HL-60 (cell line): Measurements from ENCODE around the gene TPK1.

Source experiments
- DNase-seq, 2 experiments: peaks; one replicate each; pipeline ENCODE4 v3.0.0-alpha.2; 2010 to 2020; ENCODE audit warnings: low read depth in 1 of 2, low spot score in 1 of 2
- H3K27ac ChIP-seq: fragments of 250-450 bp; sonication (Bioruptor Pico); replicated peaks from 2 replicates; pipeline ENCODE4 v1.5.1; 2020; ENCODE audit warnings: mild to moderate bottlenecking, moderate library complexity
- H3K27me3 ChIP-seq: fragments of 250-450 bp; sonication (Bioruptor Pico); 2 replicates; pipeline ENCODE4 v1.5.1; 2021; ENCODE audit warnings: mild to moderate bottlenecking, moderate library complexity; ENCODE audit not compliant: insufficient read depth, poor library complexity, severe bottlenecking
- H3K4me3 ChIP-seq: replicated peaks from 2 replicates; pipeline ENCODE4 v1.5.1; 2011; ENCODE audit warnings: mild to moderate bottlenecking, control low read depth, low read length; ENCODE audit not compliant: insufficient read depth
- CTCF ChIP-seq: IDR thresholded peaks from one replicate; pipeline ENCODE4 v1.5.1; 2011; ENCODE audit warnings: low read length, control low read depth, inconsistent platforms; ENCODE audit not compliant: insufficient read depth
- GABPA ChIP-seq: IDR thresholded peaks from 2 replicates; pipeline ENCODE4 v1.6.1; 2012; ENCODE audit warnings: low read depth
- POLR2AphosphoS5 ChIP-seq: IDR thresholded peaks from 2 replicates; pipeline ENCODE4 v1.6.1; 2012; ENCODE audit warnings: low read depth
- REST ChIP-seq: IDR thresholded peaks from 2 replicates; pipeline ENCODE4 v1.6.1; 2012; ENCODE audit warnings: low read depth; ENCODE audit not compliant: insufficient replicate concordance
- SPI1 ChIP-seq: IDR thresholded peaks from 2 replicates; pipeline ENCODE4 v1.6.1; 2012; ENCODE audit warnings: low read depth, mild to moderate bottlenecking, borderline replicate concordance

The TPK1 gene

GRCh38 chr7:144691240-144691639 is 144.6 kb downstream of the TPK1 start:
- H3K4me3 ChIP-seq = no peak overlapping the region
- DNase-seq = no peak
- no peak overlapping the region for H3K27ac ChIP-seq
- no peaks in the 10 kb centered on the region for H3K27me3 ChIP-seq
- TF ChIP-seq CTCF = no peak
- no peak for TF ChIP-seq SPI1
- TF ChIP-seq POLR2AphosphoS5 = no peak
- no peak for TF ChIP-seq GABPA
- no peak for TF ChIP-seq REST

DNA sequence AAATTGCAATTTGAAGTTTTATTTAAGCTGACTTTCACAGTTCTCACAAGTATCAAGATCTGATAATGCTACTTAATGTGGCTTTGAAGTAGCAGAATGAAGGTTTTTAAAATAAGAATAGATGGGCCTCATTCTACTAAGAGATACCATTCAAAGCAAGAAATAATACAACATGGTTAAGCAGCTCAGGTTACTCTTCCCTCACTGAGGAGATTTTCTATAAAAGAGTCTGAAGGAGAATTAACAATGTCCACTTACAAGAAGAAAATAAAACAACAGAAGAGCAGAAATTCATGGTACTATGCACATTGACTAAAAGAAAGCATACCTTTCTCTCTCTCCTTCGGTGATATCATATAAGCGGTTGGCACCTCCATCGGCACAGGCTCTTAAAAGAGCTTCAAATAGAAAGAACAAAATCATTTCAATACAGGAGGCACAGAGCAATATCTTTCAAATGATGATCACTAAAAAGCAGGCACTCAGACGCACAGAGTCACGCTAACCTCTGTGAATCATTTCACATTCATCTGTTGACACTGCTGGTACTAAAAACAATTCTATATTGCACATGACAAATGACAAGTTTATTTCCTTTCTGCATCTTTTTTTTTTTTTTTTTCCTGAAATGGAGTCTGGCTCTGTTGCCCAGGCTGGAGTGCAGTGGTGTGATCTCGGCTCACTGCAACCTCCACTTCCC is 153.1 kb downstream of the TPK1 start:
- no peak for TF ChIP-seq SPI1
- no peak for TF ChIP-seq POLR2AphosphoS5
- no peak for TF ChIP-seq REST
- no peak for TF ChIP-seq GABPA
- TF ChIP-seq CTCF = no peak
- Histone ChIP-seq H3K4me3 (no peak overlapping the region), H3K27me3 (no peaks in the 10 kb centered on the region), H3K27ac (no peak overlapping the region)
- no peak for DNase-seq

GRCh38 chr7:144676492-144676891 is 159.4 kb downstream of the TPK1 start:
- no peak for TF ChIP-seq GABPA
- TF ChIP-seq SPI1 = no peak
- TF ChIP-seq POLR2AphosphoS5 = no peak
- TF ChIP-seq CTCF = no peak
- no peak for TF ChIP-seq REST
- H3K27me3 ChIP-seq = no peaks in the 10 kb centered on the region

More at GRCh38 chr7:144676492-144676891, 159.4 kb downstream of the TPK1 start:
- no peak overlapping the region for H3K27ac ChIP-seq
- no peak overlapping the region for H3K4me3 ChIP-seq
- no peak for DNase-seq
